HG02623 (cell line): ENCODE results near the gene CSNK1G1.
"Not testable (repeated sequence)": the region's sequence is repeated elsewhere in the genome, so short reads cannot be mapped to it uniquely, and the experiment has no call there.

Source experiments
- ATAC-seq: cut with Tn5 transposase; IDR thresholded peaks from one replicate; pipeline ENCODE4 v1.9.1; 2021; ENCODE audit warnings: moderate library complexity; ENCODE audit not compliant: unreplicated experiment

CSNK1G1 gene

DNA sequence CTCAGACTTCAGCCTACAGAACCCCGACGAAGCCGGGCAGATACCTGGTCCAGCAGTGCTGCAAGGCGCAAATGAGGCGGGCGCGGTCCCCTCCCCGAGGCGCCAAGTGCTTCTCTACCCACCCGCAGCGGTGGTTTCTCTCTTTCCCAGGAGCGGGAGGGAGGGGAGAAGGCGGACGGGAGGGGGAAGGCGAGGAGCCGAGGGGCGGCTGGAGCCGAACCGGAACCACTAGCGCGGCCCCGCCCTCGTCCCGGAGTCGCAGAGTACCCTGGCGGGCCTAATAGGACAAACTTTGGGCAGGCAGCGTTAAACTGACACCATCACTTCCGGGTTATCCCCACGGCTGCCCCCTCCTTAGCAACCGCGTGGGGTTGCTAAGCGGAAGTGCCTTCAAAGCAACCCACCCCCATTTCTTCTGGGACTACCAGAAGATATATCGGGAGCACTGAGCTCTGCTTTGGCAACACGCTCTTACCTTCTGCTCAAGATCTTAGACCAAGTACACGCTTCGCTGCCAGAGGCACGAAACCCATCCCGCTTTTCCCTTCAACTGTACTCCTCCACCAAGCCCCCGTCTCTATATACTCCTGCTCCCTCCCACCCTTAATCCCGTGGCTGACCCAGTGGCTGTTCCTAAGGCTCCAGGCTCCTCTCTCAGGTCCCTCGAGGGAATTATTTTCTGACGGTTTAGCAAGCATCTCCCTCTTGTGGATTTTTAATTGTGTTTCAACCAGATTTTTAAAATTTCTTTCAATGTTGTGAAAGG lies at the start of gene CSNK1G1:
TSS of gene CSNK1G1 (minus strand) at position 230 of the 766 bp plus-strand sequence. CDS start 55,674 bp downstream, outside the sequence.
- peak; percentile 96 for ATAC-seq

DNA sequence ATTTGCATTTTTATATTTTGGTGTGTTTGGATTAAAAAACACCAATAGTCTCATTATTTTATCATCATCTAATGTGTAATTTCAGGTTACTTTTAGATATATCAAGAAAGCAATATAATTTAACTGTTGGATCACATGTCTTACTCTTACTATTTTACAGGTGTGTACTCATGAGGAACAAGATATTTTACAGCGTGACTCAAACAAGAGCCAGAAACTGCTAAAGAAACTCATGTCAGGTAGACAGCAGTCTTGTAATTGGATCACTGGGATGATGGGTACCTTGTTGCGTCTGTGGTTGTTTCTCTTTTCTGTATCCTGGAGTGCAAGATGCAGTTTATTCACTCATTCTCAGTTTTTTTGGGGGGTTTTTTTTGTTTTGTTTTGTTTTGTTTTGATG lies 44.6 kb upstream of the CSNK1G1 start:
- ATAC-seq, result no peak

DNA sequence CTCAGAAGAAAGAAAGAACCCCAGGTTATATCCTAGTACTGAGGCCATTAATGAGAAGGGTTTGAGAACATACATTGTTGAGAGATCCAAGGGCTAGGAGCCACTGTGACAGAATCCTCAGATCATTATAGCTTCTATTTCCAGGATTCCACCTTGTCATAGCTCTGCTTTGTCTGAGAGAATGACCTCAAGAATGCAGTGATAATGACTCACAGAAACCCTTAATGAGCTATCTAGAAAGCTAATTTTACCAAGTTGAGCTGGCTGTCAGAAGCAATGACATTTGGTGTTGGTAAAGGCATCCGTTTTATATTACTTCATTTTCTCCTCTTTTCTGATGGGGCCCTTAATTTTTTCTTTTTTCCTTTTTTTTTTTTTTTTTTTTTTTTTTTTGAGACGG lies 42.6 kb upstream of the CSNK1G1 start:
- no peak for ATAC-seq

DNA sequence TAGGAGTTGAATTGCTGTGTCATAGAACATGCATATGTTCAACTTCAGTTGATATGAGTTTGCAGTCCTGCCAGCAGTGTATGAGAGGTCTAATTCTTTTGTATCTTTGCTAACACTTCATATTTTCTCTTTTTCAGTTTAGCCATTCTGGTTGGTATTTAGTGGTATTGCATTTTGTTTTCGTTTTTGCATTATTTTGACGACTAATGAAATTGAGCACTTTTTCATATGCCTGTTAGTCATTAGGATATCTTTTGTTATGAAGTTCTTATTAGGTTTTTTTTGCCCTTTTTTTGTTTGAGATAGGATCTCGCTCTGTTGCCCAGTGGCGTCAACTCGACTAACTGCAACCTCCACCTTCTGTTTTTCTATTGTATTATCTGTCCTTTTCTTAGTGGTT lies 40.8 kb upstream of the CSNK1G1 start:
- no peak for ATAC-seq

DNA sequence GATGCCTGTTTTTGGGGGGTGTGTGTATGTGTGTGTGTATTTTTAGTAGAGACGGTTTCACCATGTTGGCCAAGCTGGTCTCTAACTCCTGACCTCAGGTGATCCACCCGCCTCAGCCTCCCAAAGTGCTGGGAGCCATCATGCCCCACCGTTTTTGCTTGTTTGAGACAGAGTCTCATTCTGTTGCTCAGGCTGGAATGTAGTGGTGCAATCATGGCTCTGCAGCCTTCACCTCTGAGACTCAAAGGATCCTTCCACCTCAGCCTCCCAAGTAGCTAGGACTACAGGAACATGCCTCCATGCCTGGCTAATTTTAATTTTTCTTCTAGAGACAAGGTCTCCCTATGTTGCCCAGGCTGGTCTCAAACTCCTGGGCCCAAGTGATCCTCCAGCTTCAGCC lies 36.5 kb upstream of the CSNK1G1 start:
- ATAC-seq, result not testable (repeated sequence)

DNA sequence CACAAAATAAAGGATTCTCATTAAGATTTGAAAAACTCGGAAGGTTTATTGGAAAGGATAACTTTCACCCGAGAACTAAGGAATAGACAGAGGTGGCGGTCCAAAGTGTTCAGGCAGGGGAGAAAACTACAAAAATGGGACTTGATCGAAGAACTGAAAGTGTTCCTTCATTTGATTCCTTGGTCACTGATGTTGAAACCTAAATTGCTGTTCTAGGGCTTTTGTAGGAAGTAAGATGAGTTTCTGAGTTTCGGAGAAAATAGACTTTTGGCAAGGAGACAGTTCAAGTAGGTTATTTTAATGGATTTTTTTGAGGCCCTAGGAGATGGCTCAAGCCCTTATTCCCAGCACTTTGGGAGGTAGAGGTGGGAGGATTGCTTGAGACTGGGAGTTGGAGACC lies 33.1 kb upstream of the CSNK1G1 start:
- ATAC-seq, result no peak

DNA sequence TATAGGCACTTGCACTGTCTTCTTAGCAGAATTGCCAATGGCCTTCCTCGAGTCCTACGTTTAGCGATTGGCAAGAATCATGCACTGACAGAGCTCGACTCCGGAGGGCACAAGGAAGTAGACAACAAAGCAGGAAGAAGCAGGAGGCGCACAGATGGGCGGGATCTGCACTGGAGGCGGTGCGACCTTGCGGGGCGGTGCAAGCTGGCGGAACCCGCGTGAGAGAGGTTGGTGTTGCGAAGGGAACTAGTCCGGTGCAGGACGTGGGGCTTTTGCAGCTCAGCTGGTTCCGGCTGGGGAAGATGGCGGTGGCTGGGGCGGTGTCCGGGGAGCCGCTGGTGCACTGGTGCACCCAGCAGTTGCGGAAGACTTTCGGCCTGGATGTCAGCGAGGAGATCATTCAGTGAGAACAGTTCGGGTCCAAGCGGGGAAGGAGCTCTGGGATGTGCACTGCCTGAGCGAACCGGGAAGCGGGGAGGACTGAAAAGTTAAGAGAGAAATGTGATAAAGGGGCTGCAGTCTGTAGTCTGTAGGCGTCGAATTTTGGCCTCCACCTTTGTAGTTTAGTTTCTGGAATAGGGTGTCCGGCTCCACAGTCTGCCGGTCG lies 31.7 kb upstream of the CSNK1G1 start, which contains the start of gene TRIP4:
TSS of gene TRIP4 (plus strand) at position 275 of the 607 bp plus-strand sequence. CDS start at position 303, 28 bp downstream.
- ATAC-seq, result peak; percentile 92

DNA sequence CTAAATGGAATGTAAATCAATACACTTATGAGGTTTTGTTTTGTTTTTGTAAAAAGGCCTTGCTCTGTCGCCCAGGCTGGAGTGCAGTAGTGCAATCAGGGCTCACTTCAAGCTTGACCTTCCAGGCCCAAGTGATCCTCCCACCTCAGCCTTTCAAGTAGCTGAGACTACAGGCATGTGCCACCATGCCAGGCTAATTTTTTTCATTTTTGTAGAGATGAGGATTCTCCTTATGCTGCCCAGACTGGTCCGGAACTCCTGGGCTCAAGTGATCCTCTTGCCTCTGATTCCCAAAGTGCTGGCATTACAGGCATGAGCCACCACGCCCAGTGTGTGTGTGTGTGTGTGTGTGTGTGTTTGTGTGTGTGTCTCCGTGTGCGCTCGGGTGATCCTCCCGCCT lies 30.3 kb upstream of the CSNK1G1 start:
- no peak for ATAC-seq

DNA sequence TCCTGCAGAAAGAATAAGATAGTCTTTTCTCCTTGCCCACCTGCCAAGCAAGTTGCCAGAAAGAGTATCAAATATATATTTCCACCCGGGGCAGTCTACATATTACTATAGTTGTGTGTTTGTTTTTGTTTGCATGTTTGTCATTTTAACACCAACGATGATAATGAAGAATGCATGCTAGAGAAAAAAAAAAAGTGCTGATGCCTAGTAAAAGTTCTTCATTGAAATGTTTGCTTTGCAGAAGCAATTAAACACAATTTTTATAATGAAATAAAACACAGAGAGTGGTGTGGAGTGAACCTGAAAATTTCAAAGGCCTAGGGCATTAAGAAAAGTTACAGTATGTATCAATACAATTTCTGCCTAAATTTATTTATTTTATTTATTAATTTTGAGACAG lies 27.8 kb upstream of the CSNK1G1 start:
- ATAC-seq, result no peak

DNA sequence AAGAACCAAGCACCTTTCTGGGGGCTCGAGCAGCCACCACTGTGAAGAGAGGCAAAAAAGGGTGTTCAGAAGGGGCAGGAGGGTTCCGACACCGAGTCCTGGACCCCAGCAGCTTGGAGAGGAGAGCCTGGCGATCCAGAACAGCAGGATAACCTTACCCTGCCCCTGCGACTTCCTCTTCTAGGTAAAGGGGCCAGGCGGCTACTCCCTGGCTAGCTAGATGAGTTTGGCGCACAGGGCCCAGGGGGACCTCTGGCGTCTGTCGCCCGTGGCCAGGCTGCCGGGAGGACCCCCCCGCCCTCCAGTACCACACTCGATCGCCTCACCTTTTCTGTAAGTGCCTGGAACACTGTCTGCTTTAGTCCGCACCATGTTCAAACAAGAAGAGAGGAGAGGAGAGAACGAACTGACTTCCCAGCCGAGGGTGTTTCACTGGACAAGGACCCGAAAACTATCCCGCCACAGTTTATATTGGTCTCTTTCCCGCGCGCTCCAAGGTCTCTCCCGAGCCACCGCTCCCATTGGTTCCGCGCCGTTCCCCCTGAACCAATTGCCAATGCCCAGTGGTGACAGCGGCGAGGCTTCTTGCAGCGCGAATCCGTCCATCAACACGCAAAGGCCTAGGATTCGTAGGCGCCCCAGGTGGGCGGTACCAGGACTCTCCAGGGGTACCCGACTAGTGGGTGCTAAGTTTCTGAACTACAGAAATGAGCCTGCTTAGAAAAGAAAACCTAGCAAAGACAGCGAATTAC lies 25.2 kb upstream of the CSNK1G1 start, which contains the start of gene PCLAF:
TSS of gene PCLAF (minus strand) at position 442 of the 752 bp plus-strand sequence. CDS start at position 372, 70 bp downstream.
- peak; percentile 95 for ATAC-seq

DNA sequence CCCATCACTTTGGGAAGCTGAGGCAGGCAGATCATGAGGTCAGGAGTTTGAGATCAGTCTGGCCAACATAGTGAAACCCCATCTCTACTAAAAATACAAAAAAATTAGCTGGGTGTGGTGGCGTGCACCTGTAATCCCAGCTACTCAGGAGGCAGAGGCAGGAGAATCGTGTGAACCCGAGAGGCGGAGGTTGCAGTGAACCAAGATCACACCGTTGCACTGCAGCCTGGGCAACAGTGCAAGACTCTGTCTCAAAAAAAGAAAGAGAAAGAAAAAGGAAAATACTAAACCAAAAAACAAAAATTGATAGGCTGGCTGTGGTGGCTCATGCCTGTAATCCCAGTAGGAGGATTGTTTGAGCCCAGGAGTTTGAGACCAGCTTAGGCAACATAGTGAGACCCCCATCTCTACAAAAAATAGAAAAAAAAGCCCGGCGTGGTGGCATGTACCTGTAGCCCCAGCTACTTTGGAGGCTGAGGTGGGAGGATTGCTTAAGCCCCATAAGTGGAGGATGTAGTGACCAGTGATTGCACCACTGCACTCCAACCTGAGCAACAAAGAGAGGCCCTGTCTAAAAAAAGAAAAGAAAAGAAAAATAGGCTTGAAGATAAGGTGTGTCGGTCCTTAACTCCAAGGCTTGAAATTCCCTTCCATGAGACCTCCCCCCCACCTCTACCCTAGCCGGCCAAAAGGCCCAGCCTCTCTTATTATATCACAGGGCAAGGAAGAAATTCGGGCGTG lies 24.3 kb upstream of the CSNK1G1 start:
- ATAC-seq, result not testable (repeated sequence)

DNA sequence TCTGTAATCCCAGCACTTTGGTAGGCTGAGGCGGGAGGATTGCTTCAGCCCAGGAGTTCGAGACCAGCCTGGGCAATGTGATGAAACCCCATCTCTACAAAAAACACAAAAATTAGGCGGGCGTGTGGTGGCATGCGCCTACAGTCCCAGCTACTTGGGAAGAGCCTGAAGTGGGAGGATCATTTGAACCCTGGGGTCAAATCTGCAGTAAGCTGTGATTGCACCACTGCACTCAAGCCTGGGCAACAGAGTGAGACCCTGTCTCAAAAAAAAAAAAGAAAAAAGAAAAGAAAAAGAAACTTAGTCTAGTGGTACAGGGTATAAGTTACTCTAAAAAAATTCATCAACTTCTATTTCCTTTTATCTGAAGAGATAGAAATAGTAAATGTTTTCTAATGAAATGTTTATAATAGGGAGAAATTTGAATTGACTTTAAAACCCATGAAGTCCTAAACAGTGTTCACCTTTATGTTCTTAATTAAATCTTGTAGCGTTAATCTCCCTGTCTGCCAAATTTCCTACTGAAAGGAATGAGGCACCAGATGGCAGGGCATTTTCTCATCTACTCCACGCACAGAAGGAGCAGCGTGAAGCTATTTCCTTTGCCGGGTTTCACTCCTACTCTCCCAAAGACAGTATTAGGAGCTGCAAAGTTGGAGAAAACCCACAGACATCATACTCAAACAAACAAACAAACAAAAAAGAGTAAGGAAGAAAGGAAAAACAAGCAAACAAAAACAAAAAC lies 23.4 kb upstream of the CSNK1G1 start:
- no peak for ATAC-seq

DNA sequence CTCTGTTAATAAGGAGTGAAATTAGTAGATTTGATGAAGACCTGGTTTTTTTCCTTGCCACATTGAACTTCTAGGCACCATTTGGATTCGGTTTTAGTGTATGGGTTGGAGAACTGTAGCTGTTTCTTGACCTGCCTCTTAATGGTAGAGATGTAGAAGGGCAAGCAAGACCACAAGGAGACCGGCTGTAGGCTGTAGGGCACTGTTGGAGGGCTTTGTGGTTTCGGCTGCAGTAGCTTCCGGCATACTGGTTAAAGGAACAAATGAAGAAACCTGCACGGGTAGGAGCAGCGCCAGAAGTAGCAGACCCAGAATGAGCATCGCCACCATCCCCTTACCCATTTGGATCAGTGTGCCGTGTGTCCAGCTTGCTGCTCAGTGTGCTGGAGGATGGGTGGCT lies 17.4 kb upstream of the CSNK1G1 start:
- no peak for ATAC-seq

DNA sequence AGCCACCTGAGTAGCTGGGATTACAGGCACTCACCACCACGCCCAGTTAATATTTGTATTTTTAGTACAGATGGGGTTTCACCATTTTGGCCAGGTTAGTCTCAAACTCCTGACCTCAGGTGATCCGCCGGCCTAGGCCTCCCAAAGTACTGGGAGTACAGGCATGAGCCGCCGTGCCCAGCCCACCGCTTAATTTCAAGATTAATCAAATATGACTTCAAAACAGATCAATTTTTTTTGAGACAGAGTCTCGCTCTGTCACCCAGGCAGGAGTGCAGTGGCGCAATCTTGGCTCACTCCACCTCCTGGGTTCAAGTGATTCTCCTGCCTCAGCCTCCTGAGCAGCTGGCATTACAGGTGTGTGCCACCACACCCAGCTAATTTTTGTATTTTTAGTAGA lies 15.4 kb upstream of the CSNK1G1 start:
- not testable (repeated sequence) for ATAC-seq

DNA sequence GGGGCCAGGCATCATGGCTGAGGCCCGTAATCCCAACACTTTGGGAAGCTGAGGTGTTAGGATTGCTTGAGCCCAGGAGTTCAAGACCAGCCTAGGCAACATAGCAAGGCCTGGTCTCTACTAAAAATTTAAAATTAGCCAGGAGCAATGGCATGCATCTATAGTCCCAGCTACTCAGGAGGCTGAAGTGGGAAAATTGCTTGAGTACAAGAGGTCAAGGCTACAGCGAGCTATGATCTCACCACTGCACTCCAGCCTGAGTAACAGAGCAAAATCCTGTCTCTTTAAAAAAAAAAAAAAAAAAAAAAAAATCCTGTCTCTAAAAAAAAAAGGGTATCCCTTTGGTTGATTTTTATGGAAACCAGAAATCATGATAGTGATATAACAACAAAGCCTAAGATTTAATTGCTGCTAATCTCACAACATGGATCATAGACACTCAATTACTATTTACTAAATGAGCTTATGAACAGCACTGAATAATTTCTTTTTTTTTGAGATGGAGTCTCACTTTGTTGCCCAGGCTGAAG lies 13.2 kb upstream of the CSNK1G1 start:
- ATAC-seq, result no peak

DNA sequence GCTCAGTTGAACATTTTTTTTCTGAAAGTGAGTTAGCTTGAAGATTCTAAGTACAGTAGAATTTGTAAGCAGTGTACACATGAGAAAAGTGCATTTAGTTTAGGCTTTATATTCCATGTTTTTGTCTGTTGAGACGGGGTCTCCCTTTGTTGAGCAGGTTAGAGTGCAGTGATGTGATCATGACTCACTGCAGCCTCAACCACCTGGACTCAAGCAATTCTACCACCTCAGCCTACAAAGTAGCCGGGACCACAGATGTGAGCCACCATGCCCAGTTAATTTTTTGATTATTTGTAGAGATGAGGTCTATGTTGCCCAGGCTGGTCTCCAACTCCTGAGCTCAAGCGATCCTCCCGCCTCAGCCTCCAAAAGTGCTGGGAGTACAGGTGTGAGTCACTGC lies 5.3 kb upstream of the CSNK1G1 start:
- ATAC-seq, result no peak

DNA sequence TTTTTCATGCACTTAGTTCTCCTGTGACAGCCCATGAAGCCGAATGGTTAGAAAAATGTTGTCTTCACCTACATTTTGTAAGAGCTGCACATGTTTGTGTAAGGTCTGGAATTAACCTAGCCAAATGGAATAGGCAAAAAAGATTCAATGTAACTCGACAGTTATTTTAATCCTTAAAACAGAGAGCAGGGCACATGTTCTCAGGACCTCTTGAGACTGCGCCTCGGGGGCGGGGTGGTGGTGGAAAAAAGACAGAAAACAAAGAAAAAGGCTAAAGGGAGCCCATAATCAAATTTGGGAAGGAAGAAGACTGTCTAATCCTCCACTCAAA lies 702 bp upstream of the CSNK1G1 start:
- ATAC-seq, result no peak

DNA sequence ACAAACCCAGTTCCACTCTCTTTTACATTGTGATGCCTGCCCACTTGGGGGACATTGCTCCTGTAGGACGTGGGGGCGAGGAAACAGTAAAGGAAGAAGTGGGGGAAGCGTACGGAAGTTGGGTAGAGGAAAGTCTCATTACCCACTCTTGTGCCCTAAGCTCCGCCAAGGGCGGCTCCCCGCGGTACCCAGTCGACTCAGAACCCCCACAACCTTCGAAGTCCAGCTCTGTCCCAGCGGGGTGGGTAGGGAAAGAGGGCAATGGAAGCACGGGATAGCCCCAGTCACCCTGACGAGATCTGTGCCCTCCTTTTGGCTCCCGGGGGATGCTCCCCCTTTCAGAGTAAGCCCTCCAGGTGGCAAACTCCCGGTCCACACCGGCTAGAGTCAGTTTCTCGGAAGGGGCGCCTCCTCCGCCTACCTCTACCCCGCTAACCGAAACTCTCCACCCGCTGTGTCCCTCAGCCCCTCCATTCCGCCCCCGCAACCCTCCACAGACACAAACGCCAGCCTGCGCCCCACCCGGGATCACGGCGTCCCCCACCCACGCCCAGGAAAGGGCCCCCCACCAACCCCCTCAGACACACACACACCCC lies 527 bp downstream of the CSNK1G1 start:
- peak; percentile 13 for ATAC-seq

DNA sequence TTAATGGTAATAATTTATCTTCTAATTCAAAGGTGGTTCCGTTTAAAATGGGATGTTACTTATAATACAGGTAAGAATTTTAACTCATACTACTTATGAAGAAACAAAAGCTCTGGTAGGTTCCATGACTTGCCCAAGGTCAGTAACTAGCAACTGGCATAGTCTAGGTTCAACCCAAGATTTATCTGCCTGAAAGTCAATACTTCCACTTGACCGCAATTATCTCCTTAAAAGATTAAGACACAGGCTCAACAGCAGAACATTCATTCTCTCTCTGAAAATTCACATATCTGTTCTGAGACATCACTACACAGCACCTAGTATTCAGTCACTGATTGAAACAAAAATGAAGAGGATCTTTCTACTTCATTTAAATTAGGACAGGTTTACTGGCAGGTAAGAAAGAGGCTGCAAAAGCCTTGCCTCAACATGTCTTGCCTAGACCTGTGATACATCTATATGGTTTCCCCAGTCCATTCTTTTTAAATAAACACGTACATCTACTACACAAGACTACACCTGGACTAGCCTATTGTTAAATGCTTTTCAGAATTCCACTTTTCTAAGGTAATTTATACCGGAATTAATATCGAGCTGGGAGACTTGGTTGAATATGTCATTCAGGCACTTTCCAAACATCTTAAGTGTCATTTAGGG lies 1.2 kb downstream of the CSNK1G1 start:
- no peak for ATAC-seq
